IgD-negative memory B cell (primary cell): ENCODE results near the gene RXRG. TPM values are rescaled to one million over a fixed set of nuclear protein-coding genes. Genes with fewer than 3 reads are reported as not detected.
"Not testable (repeated sequence)": the region's sequence is repeated elsewhere in the genome, so short reads cannot be mapped to it uniquely, and the experiment has no call there.

Experiments
- H3K27ac Mint-ChIP-seq, 3 donors: one replicate each; pipeline ENCODE4 v1.8.0; 2020 to 2022; ENCODE audit warnings: mild to moderate bottlenecking in 3 of 3, mixed read lengths in 3 of 3, moderate library complexity in 1 of 3
- H3K27me3 Mint-ChIP-seq: one replicate; pipeline ENCODE4 v1.8.0; 2021; ENCODE audit warnings: mixed read lengths
- H3K36me3 Mint-ChIP-seq: one replicate; pipeline ENCODE4 v1.8.0; 2020; ENCODE audit warnings: mild to moderate bottlenecking, mixed read lengths
- H3K4me1 Mint-ChIP-seq, 3 donors: one replicate each; pipeline ENCODE4 v1.8.0; 2020 to 2022; ENCODE audit warnings: mixed read lengths in 3 of 3, mild to moderate bottlenecking in 1 of 3
- H3K4me3 Mint-ChIP-seq, 4 donors: one replicate each; pipeline ENCODE4 v1.8.0; 2020 to 2022; ENCODE audit warnings: mild to moderate bottlenecking in 4 of 4, mixed read lengths in 4 of 4, moderate library complexity in 3 of 4
- H3K9me3 Mint-ChIP-seq, 3 donors: one replicate each; pipeline ENCODE4 v1.8.0; 2020 to 2021; ENCODE audit warnings: mixed read lengths in 3 of 3, mild to moderate bottlenecking in 1 of 3
- polyA plus RNA-seq: library from polyadenylated mRNA; unstranded; fragments of 300-500 nt; fragmentation: Illumina TruSeq; gene quantifications from one replicate; pipeline ENCODE4 v1.2.3, GENCODE V29; 2021

RXRG gene
- polyA plus RNA-seq, 1 donor from 2014 or later: not detected

GRCh38 chr1:165463978-165464377 is 19.1 kb upstream of the RXRG start:
- Mint-ChIP-seq H3K27me3 (peaks cover 17% of the 10 kb centered on the region), H3K27ac (no peak overlapping the region), H3K4me1 (no peaks in the 10 kb centered on the region), H3K4me3 (no peak overlapping the region), H3K9me3 (peaks cover 0 to 2% (median 0%) of the 10 kb centered on the region in 3 donors), H3K36me3 (no peaks in the 10 kb centered on the region)

DNA sequence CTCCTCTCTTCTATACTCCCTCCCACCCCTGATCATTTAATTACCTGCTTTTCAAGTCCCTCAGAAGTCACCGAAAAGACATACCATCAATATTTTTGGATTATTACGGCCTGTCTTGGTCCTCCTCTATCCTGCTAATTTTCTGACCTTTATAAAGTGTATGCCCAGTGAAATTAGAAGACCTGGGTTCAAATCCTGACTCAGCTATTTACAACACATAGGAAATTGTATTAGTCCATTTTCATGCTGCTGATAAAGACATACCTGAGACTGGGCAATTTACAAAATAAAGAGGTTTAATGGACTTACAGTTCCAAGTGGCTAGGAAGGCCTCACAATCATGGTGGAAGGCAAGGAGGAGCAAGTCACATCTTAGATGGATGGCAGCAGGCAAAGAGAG is 14.8 kb upstream of the RXRG start:
- H3K4me1 Mint-ChIP-seq, H3K4me3 Mint-ChIP-seq, H3K36me3 Mint-ChIP-seq, H3K27ac Mint-ChIP-seq, H3K9me3 Mint-ChIP-seq: not testable (repeated sequence)
- H3K27me3 Mint-ChIP-seq: peaks cover 16% of the 10 kb centered on the region

GRCh38 chr1:165456861-165457260 is 11.9 kb upstream of the RXRG start:
- no peak overlapping the region for H3K27ac Mint-ChIP-seq
- no peaks in the 10 kb centered on the region for H3K9me3 Mint-ChIP-seq

GRCh38 chr1:165456114-165456513 is 11.2 kb upstream of the RXRG start:
- H3K27me3 Mint-ChIP-seq: peaks cover 16% of the 10 kb centered on the region
- H3K9me3 Mint-ChIP-seq: no peaks in the 10 kb centered on the region
- H3K27ac Mint-ChIP-seq: no peak overlapping the region
- no peaks in the 10 kb centered on the region for H3K4me1 Mint-ChIP-seq
- H3K36me3 Mint-ChIP-seq: no peaks in the 10 kb centered on the region
- H3K4me3 Mint-ChIP-seq: no peak overlapping the region

More at GRCh38 chr1:165456861-165457260, 11.9 kb upstream of the RXRG start:
- Mint-ChIP-seq H3K4me1 (no peaks in the 10 kb centered on the region), H3K36me3 (no peaks in the 10 kb centered on the region), H3K4me3 (no peak overlapping the region), H3K27me3 (peaks cover 16% of the 10 kb centered on the region)

DNA sequence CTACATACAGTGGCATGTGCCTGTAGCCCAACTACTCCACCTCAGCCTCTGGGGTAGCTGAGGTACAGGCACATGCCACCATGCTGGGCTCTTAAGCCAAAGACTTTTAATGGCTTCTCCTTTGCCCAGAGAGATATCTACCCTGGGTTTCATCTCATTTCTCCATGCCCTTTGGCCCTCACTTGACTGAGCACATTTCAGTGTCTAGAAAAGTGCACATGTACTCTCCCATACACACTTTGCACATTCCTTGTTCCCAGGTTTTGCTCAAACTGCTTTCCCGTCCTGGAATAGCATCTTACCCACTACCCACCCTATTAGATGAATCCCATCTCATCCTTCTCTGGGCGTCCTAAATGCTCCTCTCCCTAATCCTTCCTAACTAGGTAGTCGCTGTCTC is 10.2 kb upstream of the RXRG start:
- H3K27me3 Mint-ChIP-seq: peaks cover 14% of the 10 kb centered on the region

DNA sequence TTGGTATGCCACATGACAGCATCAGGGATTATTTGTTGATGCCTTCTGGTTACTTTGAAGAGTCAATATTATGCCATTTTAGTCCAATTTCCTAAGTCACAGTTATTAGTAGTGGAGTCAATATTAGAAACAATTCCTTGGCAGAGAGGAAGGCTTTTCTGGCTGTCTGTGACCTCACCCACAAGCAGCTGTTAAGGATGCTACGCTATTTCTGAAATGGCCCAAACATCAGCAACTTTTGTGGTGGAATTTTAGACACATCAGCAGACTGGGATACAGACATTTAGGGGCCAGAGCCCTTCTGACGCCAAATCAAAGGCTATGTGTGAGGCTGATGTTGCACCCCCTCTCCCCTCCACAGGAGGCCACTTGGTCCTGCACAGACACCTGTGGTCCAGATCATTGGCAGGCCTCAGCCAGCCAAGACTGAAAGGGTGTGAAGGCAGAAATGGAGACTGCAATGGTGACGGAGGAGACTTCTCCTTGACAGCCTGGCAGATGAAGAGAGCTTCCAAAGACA is 9.2 kb upstream of the RXRG start:
- no peak overlapping the region for H3K4me3 Mint-ChIP-seq
- no peaks in the 10 kb centered on the region for H3K4me1 Mint-ChIP-seq
- H3K27me3 Mint-ChIP-seq: peaks cover 8% of the 10 kb centered on the region
- no peak overlapping the region for H3K27ac Mint-ChIP-seq
- H3K9me3 Mint-ChIP-seq: no peaks in the 10 kb centered on the region
- H3K36me3 Mint-ChIP-seq: peaks cover 2% of the 10 kb centered on the region

More for the DNA sequence above, 10.2 kb upstream of the RXRG start:
- Mint-ChIP-seq H3K4me3 (no peak overlapping the region), H3K9me3 (no peaks in the 10 kb centered on the region), H3K36me3 (peaks cover under 1% of the 10 kb centered on the region), H3K27ac (no peak overlapping the region), H3K4me1 (no peaks in the 10 kb centered on the region)

DNA sequence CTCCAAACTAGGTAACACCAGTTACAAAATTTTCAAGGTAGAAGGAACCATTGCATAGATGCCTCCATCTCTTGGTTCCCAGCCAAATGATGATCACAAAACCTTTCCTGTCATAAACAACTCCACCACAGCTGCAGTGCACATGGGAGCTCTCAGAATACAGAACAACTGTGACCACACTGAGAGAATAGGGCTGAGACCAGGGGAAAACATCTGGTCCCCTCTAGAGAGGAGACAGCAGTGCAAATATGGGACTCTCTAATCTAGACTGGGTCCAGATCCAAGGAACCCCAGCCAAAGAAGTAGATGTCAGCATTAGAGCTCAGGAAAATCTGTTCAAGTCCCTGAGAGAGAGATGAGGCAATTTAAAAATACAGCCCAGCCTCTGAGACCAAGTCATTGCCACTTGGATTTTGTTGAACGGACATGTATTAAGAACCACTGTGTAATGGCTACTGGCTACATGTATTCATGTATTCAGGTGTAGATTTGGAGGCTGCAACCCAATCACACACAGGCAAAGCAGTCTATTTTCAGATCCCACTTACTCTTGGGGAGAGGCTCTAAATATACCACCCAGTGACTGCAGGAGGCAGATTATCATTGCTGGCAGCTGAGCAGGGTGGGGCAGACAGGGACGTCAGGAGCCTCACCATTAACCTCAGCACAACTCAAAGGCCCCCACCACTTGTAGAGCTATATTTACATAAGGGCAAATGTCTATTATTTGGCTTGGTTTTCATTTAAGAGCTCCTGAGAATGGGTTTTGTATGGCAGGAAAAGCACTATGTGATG is 7.6 kb upstream of the RXRG start:
- peaks cover 2% of the 10 kb centered on the region for H3K36me3 Mint-ChIP-seq
- no peak overlapping the region for H3K4me3 Mint-ChIP-seq
- no peak overlapping the region for H3K27ac Mint-ChIP-seq
- H3K4me1 Mint-ChIP-seq: no peaks in the 10 kb centered on the region
- peaks cover 0 to 1% (median 0%) of the 10 kb centered on the region in 3 donors for H3K9me3 Mint-ChIP-seq
- H3K27me3 Mint-ChIP-seq: peaks cover 13% of the 10 kb centered on the region

DNA sequence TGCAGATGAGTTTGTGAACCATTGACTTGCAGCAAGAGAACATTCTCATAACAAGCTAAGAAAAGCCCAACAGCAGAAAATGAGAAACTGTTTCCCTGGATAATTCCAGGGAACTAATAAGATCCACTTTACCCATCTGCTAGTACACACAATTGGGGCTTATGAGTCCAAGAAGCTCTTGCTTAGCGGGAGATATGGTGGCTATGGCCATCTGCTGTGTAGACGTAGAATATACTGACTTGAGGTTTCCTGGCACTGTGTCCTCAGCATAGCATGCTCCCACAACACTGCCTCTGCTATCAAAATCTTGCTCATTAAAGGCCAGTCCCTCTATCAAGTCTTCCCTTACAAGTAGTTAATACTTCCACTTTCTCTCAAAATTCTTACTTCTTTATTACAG is 6.8 kb upstream of the RXRG start:
- Mint-ChIP-seq H3K4me3 (no peak overlapping the region), H3K9me3 (peaks cover 0 to 1% (median 0%) of the 10 kb centered on the region in 3 donors), H3K27me3 (peaks cover 15% of the 10 kb centered on the region), H3K36me3 (peaks cover 5% of the 10 kb centered on the region), H3K4me1 (no peaks in the 10 kb centered on the region), H3K27ac (no peak overlapping the region)

DNA sequence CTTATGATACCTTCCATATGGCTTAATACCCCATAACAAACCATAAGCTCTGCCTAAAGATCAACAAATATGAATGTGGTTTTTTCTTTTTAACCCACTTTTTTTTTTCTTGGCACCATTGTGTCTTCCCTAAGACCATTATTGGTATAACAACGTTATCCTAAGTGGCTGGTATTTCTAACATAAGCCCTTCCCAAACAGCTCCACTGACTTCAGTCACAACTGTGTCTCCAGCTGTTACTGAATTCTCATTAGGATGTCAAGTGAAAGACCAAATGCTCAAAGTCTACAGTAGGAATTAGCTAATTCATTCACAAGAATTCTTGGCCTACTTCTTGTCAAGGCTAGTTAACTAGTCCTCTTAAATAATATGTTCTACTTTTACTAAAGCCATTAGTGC is 4.2 kb upstream of the RXRG start:
- Mint-ChIP-seq H3K27ac (no peak overlapping the region), H3K9me3 (peaks cover 0 to 3% (median 0%) of the 10 kb centered on the region in 3 donors), H3K27me3 (peaks cover 13% of the 10 kb centered on the region), H3K36me3 (peaks cover 5% of the 10 kb centered on the region), H3K4me3 (no peak overlapping the region), H3K4me1 (no peaks in the 10 kb centered on the region)

- Mint-ChIP-seq H3K27me3 (peaks cover 24% of the 10 kb centered on the region), H3K4me1 (no peaks in the 10 kb centered on the region), H3K27ac (no peak overlapping the region), H3K4me3 (no peak overlapping the region), H3K36me3 (peaks cover 5% of the 10 kb centered on the region), H3K9me3 (peaks cover 0 to 3% (median 0%) of the 10 kb centered on the region in 3 donors)
Measured at GRCh38 chr1:165445388-165445787, 462 bp upstream of the RXRG start.

DNA sequence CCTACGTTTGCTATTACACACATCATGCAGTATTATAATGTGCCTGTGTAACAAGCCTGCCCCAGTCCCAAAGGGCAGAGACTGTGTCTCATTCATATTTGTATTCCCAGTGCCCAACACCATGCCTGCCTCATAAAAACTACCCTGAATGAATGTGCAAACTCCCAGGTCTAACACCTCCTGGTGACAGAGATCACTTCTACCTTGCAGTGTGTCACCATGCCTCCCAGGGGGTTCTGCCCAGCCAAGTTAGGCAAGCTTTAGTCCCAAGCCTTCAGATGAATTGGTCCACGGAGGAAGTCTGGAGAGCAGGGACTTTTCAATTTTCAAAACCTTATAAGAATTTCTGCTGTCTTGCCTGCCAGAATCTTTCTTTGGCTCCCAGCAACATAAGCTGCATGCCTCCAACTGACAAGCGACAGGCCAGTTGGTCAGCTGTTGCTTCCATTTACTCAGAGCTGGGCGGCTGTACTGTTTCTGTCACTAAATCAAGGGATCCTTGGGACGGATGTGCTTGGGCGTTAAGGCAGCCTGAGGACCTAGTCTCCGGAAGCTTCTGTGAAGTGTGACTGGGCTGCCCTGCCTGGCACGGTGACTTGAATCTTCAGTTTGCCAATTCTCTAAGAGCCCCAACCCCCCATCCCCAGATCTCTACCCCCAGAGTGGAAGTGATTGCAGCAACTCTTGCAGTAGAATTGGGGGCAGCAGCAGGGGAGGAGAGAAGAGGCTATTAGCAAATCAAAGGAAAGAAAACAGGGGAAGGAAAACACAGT is 1.2 kb downstream of the RXRG start:
- Mint-ChIP-seq H3K4me3 (no peak overlapping the region), H3K27ac (no peak overlapping the region), H3K36me3 (peaks cover 3% of the 10 kb centered on the region), H3K27me3 (peaks cover 19% of the 10 kb centered on the region), H3K9me3 (peaks cover 0 to 3% (median 0%) of the 10 kb centered on the region in 3 donors), H3K4me1 (no peaks in the 10 kb centered on the region)

GRCh38 chr1:165442653-165443052 is 2.3 kb downstream of the RXRG start:
- peaks cover 19% of the 10 kb centered on the region for H3K27me3 Mint-ChIP-seq
- H3K27ac Mint-ChIP-seq: no peak overlapping the region
- no peaks in the 10 kb centered on the region for H3K4me1 Mint-ChIP-seq
- no peak overlapping the region for H3K4me3 Mint-ChIP-seq
- H3K36me3 Mint-ChIP-seq: peaks cover 3% of the 10 kb centered on the region
- H3K9me3 Mint-ChIP-seq: peaks cover 0 to 2% (median 0%) of the 10 kb centered on the region in 3 donors

DNA sequence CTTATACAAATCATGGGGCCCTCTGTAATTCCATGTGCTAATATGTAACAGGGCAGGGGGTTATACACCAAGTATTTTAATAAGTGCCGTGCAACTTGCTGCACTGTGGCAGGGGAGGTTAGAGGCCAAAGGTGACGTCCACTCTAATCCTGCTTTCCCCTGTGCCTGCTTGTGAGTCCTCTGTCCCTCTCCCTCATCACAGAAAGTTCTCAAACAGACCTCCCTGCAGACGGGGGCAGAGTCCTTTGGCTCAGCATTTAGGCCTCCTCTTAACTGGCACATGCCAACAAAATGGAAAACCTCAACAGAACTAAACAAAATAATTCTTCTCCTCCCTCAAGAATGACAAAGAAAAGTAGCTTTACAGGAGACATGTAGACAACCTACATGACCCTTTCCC is 2.9 kb downstream of the RXRG start:
- Mint-ChIP-seq H3K4me1 (no peaks in the 10 kb centered on the region), H3K9me3 (peaks cover 0 to 2% (median 0%) of the 10 kb centered on the region in 3 donors), H3K27me3 (peaks cover 15% of the 10 kb centered on the region), H3K4me3 (no peak overlapping the region), H3K27ac (no peak overlapping the region), H3K36me3 (peaks cover under 1% of the 10 kb centered on the region)

DNA sequence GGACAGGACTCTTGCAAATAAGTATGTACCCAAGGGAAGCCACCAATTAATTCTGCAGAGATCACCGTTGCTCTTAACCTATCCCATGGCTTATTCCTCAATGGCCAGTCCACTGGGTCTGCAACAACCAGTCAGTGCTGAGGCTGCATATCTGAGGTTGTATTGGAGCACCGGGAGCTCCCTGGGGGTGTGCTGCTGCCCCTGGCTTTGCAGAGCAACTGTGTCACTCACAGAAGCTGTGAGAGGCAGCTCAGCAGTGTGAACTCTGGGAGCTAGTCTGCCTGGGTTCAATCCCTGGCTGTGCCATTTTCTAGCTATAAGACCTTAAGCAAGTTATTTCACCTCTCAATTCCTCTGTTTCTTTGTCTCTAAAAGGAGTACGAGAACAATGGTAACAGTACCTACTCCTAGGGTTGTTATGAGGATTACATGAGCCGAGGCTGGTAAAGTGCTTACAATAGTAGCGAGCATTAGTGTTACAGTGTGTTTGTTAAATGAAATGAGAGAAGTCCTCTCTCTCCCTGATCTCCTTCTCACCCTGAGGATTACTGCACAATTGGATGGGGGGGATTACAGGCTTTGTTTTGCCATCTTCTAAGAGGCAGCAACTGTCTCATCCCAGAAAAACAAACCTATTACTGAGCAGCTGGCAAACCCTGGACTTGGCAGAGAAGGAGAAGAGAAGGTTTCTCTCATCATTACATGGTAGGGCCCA is 3.6 kb downstream of the RXRG start:
- H3K27me3 Mint-ChIP-seq: peaks cover 18% of the 10 kb centered on the region
- H3K27ac Mint-ChIP-seq: no peak overlapping the region

DNA sequence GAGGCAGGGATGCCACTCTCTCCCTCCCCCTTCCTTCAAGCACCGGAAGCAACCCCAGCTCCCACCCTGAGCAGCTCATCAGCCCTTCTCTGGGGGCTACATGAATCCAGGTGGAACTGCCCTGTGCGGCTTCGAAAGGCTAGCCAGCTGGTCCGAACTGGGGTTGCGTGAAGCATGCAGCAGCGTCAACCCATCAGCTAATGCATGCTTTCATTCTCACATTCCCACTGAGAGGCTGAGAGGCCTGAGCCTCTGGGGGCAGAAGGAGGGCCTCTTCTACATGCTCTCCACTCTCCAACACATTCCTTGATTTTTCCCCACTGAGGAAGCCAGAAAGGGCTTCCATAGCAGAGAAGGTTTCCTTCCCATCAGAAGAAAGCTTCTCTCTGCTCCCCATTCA is 5.6 kb downstream of the RXRG start:
- peaks cover 16% of the 10 kb centered on the region for H3K27me3 Mint-ChIP-seq
- no peak overlapping the region for H3K27ac Mint-ChIP-seq
- no peaks in the 10 kb centered on the region for H3K9me3 Mint-ChIP-seq
- H3K4me1 Mint-ChIP-seq: no peaks in the 10 kb centered on the region
- H3K36me3 Mint-ChIP-seq: no peaks in the 10 kb centered on the region
- no peak overlapping the region for H3K4me3 Mint-ChIP-seq

More for the DNA sequence above, 3.6 kb downstream of the RXRG start:
- H3K36me3 Mint-ChIP-seq: no peaks in the 10 kb centered on the region
- no peaks in the 10 kb centered on the region for H3K4me1 Mint-ChIP-seq
- H3K4me3 Mint-ChIP-seq: no peak overlapping the region
- H3K9me3 Mint-ChIP-seq: peaks cover 0 to under 1% (median 0%) of the 10 kb centered on the region in 3 donors
